HG03097 (cell line): ENCODE results near the gene HSDL2.
"Not testable (repeated sequence)": the region's sequence is repeated elsewhere in the genome, so short reads cannot be mapped to it uniquely, and the experiment has no call there.

Source experiments
- ATAC-seq: cut with Tn5 transposase; IDR thresholded peaks from one replicate; pipeline ENCODE4 v1.9.1; 2021; ENCODE audit not compliant: unreplicated experiment, low FRiP score

Gene HSDL2

GRCh38 chr9:112489876-112490666, 110.2 kb downstream of the HSDL2 start:
- ATAC-seq = no peak

DNA sequence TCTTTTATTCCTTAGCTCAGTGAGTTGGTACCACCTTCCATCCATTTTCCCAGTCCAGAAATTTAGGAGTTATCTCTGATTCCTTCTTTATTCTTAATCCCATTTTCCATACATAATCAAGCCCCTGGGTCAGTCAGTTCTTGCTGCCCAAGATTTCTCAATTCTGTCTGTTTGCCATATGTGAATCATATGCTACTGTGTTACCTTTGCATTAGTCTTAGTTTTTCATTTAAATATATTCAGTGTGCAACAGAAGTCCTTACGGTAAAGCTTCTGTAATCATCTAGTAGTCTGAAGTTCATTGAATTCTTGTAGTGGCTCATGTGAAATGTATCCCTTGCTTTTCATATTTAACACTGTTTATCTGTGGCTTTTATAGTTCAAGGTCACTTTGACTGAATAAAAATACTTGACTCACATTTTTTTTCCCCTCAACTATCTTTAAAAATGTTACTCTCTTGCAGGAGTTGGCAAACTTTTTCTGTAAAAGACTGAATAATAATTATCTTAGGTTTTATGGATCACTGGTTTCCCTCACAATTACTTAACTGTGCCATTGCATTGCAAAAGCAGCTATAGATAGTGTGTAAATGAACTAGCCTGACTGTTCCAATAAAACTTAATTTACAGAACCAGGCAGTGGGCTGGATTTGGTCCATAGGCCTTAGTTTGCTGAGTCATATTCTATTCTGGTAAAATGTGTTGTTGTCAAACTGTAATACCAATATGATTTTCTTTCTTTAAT, 113.7 kb downstream of the HSDL2 start:
- ATAC-seq = no peak

DNA sequence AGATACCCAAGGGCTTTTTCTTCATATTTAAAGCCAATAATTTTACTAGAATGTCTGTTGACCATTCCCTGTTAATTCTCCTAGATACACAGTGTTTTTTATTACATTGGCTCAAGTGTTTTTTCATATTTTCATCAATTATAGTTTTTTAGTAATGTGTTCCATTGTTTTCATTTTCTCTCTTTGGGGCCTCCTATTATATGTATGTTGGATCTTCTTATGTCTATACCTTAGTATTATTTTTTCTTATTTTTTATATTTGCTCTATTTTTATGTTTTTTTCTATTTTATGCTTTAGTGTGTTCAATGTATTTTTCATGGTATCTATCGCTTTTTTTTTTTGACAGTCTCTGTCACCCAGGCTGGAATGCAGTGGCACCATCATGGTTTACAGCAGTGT, 114.2 kb downstream of the HSDL2 start:
- no peak for ATAC-seq

- no peak for ATAC-seq
Measured at GRCh38 chr9:112495614-112496013, 115.7 kb downstream of the HSDL2 start.

DNA sequence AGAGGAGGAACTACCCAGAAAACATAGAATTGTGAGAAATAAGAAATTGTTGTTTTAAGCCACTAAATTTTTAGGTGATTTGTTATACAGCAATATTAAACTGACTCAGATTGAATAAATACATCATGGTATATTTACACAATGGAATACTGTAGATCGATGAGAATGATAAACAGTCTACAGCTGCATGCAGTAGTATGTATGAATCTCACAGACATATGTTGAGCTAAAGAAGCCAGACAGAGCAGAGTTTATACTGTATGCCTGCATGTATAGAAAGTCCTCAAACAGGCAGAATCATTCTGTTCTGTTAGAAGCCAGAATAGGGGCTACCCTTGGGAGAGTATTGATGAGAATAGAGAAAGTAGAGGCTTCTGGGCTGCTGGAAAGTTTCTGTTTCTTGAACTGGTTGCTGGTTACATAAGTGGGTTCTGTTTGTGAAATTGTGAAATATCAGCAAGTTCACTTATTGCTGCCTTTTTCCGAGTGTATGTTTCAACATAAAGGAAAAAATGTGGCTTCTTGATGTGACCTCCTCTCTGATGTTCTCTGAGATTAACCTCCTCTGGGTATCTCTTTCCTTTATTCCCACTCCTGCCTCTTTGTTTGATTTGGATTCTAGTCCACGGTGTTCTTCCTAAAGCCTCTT, 116.3 kb downstream of the HSDL2 start:
- ATAC-seq = no peak

GRCh38 chr9:112500842-112501241, 120.9 kb downstream of the HSDL2 start:
- ATAC-seq = no peak

- ATAC-seq = no peak
Measured at GRCh38 chr9:112501287-112501686, 121.4 kb downstream of the HSDL2 start.

GRCh38 chr9:112502175-112502946, 122.5 kb downstream of the HSDL2 start:
- ATAC-seq = no peak

- ATAC-seq = no peak
Measured at GRCh38 chr9:112503170-112503569, 123.3 kb downstream of the HSDL2 start.

DNA sequence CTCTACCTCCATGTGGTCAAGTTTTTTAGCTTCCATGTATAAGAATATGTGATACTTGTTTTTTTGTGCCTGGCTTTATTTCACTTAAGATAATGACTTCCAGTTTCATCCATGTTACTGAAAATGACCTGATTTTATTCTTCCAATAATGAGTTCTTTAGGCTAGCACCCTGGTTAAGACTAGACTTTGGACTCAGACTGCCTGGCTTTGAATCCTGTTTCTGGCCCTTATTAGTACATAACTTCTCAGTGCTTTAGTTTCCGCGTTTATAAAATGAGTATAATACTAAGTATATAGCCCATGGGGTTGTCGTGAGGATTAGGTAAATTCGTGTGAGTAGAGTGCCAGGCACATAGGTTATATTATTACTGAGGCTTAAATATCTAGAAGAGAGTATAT, 125.2 kb downstream of the HSDL2 start:
- ATAC-seq = no peak

DNA sequence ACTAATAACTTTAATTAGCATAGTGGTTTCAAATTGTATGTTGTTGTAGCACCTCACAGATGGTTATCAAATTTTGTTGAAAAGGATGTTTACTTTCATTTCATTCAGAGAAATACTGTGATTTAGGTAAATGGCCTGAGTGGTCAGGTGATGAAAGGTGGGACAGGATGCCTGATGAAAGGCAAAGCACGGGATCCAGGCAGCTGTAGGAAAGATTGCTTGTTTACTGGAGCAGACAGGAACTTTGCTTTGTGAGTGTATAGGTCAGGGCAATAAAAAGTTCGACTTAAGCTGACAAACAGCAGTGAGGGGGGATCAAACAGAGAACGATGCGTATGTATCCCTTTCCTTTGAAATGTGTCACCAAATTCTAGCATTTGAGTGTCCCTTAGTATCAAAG, 125.7 kb downstream of the HSDL2 start:
- no peak for ATAC-seq

DNA sequence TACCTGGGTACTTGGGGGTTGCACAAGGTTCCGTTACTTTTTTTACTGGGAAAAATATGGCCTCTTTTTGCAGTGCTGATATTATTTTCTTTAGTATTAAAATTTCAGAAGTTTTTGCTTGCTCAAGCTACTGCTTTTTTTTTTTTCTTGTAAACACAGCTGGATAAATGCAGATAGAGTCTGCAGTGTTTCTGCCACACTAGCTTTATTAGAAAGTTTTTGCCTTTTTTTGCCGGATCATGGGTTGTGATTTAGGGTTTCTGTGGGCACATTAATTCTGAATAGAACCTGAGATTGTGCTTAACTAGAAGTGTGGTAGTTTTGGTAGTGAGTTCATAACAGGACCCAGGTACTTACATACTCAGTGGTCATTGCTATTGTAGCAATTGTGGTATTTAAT, 126.7 kb downstream of the HSDL2 start:
- no peak for ATAC-seq

GRCh38 chr9:112507001-112507680, 127.2 kb downstream of the HSDL2 start:
- no peak for ATAC-seq

DNA sequence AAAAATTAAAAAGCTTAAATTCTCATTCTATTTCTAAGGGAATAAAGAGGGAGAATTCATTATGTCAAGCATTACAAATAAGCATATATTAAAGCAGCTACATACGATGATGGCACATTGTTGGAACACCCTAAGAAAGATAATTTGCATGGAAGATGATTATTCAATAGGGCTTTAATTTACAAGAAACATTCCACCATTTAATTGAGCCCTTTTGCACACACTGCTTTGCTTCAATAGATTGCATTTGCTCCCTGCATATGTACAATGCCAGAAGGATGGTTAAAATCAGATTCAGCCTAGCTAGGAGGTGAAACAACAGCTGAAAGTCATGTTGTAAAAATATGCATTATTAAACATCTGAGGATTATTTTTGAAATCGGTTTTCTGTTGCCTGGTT, 128.5 kb downstream of the HSDL2 start:
- no peak for ATAC-seq

GRCh38 chr9:112512377-112512776, 132.5 kb downstream of the HSDL2 start:
- ATAC-seq = not testable (repeated sequence)

- no peak for ATAC-seq
Measured at GRCh38 chr9:112516769-112517168, 136.9 kb downstream of the HSDL2 start.

DNA sequence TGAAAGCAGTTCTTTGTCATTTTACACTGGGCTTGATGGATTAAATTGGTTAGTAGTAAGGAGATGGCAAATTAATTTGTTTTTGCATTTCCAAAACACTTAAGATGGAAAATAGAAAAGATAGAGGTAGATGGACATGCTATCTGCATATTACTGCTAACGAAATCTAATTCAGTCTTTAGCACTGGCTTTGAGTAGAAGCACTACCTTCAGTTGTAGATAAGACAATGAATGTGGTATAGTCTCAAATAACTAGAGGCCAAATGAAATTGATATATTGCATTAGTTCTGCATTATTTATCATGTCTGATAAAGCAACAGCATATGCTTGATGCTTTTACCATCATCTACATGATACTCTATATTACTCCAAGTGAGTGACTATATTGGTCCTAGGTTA, 140.2 kb downstream of the HSDL2 start:
- no peak for ATAC-seq

GRCh38 chr9:112520656-112521055, 140.7 kb downstream of the HSDL2 start:
- ATAC-seq = no peak
